ENCODE measurements around the gene CFAP97D2. TPM values are rescaled to one million over a fixed set of nuclear protein-coding genes. Genes with fewer than 3 reads are reported as not detected.
"Not testable (repeated sequence)": the region's sequence is repeated elsewhere in the genome, so short reads cannot be mapped to it uniquely, and the experiment has no call there.

CFAP97D2 gene
- total RNA-seq: not detected
- long read RNA-seq: 0 reads

DNA sequence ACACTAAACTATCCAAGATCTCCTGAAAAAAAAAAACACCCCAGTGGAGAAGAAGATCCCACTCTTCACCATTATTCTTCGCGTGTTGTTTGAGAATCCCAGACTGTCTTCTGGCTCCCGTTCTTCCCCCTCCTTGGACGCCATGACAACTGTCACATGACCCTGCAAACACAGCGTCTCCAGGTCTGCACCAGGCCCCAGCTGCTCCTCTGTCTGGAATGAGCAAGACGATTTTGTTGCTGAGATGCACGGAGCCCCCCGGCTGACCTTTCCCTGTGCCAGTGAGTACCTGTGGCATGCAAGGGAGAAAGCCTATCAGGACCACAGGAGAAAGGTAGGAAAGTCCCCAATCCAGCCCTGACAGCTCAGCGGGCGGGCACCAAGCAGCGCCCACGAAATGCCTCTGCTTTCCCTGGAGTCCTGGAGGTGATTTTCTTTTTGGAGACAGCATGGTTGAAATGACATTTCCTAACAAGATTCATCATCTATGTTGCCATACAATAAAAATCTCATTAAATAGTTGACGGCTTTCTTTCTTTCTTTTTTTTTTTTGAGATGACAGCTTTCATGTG is at the start of gene CFAP97D2:
TSS of gene CFAP97D2 (plus strand) at position 171 of the 572 bp plus-strand sequence. CDS start at position 245, 74 bp downstream.
- no peak for ATAC-seq
- intact Hi-C loops (cut with DNase I): no loop called here
- DNase-seq (ENCODE audit: missing footprints): no peak

DNA sequence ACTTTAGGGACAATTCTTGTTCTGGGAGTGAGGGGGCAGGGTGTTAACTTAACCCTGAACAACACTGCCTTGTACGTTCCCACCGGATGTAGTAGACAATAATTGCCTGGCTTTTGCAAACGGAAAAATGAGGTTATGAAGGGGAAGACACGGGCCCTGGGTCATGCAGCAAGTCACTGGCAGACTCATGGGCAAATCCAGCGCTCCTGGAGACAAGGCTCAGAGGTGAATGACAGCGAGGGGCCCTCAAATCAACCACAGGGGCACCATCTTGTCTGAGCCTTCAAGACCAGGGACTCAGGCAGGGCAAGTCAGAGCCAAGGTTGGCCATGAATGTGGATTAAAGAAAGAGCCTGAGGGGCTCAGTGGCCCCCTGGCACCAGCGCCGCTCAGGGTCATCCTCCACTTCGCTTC is 49.4 kb upstream of the CFAP97D2 start:
- ATAC-seq: no peak
- peak; percentile 53 for DNase-seq (ENCODE audit: missing footprints)
- intact Hi-C loops (cut with DNase I): loop anchor here (2.0 kb wide), 2 partner anchors 65 to 93 kb away; no protein-coding TSS in a partner anchor

DNA sequence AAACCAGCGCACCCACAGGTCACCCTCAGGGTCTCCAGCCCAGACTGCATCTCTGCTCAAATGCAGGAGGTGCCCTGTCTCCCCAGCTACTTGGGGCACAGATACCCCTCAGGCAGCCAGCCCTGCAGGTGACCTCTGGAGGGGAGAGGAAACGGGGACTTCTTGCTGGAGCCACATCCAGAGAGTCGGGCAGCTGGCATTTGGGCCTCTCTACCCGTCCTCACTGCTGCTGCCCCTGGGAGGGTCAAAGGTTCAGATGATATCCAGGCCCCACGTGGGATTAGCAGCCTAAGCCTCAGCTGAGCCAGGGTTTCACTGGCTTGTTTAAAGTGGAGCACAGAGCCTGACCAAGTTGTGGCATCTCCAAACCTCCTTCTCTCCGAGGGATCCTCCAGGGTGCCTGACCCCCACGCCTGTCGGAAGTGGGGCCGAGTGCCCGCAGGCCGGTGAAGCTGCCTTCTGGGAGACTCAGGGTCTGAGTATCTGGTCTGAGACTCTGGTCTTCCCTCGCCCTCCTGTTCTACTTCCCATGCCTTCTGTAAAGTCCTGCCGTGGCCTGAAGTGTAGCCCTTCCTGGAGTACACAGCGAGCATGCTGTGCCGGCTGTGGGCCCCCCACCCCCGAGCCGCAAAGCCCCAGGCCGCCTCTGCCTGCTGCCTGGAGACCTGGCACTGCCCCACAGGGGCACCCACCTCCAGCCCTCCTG is 48.8 kb upstream of the CFAP97D2 start:
- ATAC-seq (no peak), DNase-seq (ENCODE audit: missing footprints) (no peak)
- intact Hi-C loops (cut with DNase I): loop anchor here (2.0 kb wide), 1 partner anchor 65 kb away; no protein-coding TSS in a partner anchor

GRCh38 chr13:114130837-114131582 is 48.0 kb upstream of the CFAP97D2 start:
- ATAC-seq: peak; percentile 37
- peak; percentile 82 for DNase-seq (ENCODE audit: missing footprints)
- intact Hi-C loops (cut with DNase I): loop anchor here (2.0 kb wide), 1 partner anchor 66 kb away; no protein-coding TSS in a partner anchor

- intact Hi-C loops (cut with DNase I): loop anchor here (2.0 kb wide), 1 partner anchor 67 kb away; no protein-coding TSS in a partner anchor
These were observed 47.3 kb upstream of the CFAP97D2 start for GRCh38 chr13:114131583-114132418.

DNA sequence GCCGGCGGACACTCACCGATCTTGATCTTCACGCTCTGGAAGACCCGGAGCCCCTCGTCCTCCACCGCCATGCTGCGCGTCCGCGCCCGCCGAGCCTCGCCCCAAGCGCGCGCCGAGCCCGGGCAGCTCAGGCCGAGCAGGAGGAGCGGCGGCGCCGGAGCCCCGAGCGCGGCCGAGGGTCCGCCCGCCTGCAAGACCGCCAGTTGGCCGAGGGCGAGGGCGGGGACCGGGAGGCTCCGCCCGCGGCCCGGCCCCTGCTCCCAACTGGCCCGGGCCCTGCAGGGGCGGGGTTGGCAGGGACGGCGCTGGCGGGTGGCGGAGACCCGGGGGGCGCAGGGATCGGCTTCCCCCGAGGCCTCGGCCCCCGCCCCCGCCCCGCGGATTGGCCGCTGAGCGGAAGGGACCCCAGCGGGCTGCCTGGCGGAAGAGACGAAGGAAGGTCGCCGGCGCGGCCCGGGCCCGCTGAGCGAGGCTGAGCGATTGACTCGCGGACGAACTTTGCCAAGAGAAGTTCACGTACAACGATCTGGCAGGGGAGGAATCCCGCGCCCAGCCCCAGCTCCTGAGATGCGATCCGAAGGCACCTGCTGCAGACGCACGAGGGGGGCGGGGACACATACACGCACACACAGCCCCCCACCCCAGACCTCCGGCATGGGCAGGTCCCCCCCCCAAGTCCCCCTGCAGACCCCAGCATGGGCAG is 46.5 kb upstream of the CFAP97D2 start, which contains the start of gene RASA3:
TSS of gene RASA3 (minus strand) at position 205 of the 703 bp plus-strand sequence. CDS start at position 71, 134 bp downstream.
- intact Hi-C loops (cut with DNase I): no loop called here
- DNase-seq (ENCODE audit: missing footprints): peak; percentile 88
- peak; percentile 92 for ATAC-seq

More at GRCh38 chr13:114131583-114132418, 47.3 kb upstream of the CFAP97D2 start:
- DNase-seq (ENCODE audit: missing footprints) (peak; percentile 79), ATAC-seq (peak; percentile 14)

DNA sequence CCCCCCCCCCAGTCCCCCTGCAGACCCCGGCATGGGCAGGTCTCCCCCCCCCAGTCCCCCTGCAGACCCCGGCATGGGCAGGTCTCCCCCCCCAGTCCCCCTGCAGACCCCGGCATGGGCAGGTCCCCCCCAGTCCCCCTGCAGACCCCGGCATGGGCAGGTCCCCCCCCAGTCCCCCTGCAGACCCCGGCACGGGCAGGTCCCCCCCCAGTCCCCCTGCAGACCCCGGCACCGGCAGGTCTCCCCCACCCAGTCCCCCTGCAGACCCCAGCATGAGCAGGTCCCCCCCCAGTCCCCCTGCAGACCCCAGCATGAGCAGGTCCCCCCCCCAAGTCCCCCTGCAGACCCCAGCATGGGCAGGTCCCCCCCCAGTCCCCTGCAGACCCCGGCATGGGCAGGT is 45.9 kb upstream of the CFAP97D2 start:
- intact Hi-C loops (cut with DNase I); DNase-seq (ENCODE audit: missing footprints); ATAC-seq: not testable (repeated sequence)

DNA sequence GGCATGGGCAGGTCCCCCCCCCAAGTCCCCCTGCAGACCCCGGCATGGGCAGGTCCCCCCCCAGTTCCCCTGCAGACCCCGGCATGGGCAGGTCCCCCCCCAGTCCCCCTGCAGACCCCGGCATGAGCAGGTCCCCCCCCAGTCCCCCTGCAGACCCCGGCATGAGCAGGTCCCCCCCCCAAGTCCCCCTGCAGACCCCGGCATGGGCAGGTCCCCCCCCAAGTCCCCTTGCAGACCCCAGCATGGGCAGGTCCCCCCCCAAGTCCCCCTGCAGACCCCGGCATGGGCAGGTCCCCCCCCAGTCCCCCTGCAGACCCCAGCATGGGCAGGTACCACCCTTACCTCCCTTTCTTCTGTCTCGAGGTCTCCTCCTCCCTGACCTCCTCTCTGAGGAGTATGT is 45.5 kb upstream of the CFAP97D2 start:
- intact Hi-C loops (cut with DNase I); ATAC-seq: not testable (repeated sequence)
- DNase-seq (ENCODE audit: missing footprints): peak; percentile 32

- intact Hi-C loops (cut with DNase I): no loop called here
- DNase-seq (ENCODE audit: missing footprints) (peak; percentile 60), ATAC-seq (no peak)
These were observed 44.7 kb upstream of the CFAP97D2 start for GRCh38 chr13:114134111-114134943.

- ATAC-seq (no peak), DNase-seq (ENCODE audit: missing footprints) (no peak)
- intact Hi-C loops (cut with DNase I): no loop called here
These were observed 44.0 kb upstream of the CFAP97D2 start for GRCh38 chr13:114134944-114135610.

GRCh38 chr13:114135731-114136171 is 43.3 kb upstream of the CFAP97D2 start:
- ATAC-seq: no peak
- no peak for DNase-seq (ENCODE audit: missing footprints)
- intact Hi-C loops (cut with DNase I): no loop called here

- ATAC-seq (no peak), DNase-seq (ENCODE audit: missing footprints) (no peak)
- intact Hi-C loops (cut with DNase I): no loop called here
These were observed 42.5 kb upstream of the CFAP97D2 start for GRCh38 chr13:114136576-114136975.

DNA sequence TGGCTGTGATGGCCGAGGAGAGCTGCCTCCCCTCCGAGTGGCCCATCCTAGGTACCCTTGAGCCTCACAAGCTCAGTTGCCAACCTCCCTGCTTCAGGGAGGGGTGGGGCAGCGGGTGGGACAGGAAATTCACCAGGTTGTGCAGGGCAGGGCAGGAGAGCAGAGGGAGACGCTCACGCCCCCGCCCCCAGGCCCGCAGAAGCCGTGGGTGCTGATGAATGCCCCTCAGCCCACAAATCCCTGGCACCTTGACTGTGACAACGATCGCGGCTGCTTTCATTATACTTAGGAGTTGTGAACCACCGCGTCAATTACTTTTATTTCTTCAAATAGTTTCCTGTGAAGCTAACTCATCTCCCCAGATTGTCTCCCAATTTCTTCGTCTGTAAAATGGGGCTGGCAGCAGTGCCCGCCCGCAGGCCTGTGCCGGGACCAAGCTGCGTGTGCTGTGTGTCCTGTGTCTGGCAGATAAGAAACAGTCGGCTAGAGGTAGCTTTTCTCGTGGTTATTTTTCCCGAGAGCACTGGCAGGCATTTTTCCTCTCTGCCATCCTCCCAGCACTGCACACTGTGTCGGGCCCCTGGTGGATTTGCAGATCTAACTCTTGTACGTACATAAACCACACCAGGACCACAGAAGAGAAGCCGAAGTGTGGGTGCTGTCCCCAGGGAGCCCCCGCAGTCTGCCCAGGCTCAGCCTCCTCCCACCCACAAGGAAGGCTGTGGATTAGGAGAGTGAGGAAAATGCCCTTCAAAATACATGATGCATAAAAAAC is 38.7 kb upstream of the CFAP97D2 start:
- ATAC-seq: no peak
- intact Hi-C loops (cut with DNase I): no loop called here
- DNase-seq (ENCODE audit: missing footprints): no peak

GRCh38 chr13:114140906-114141250 is 38.2 kb upstream of the CFAP97D2 start:
- intact Hi-C loops (cut with DNase I): no loop called here
- ATAC-seq (no peak), DNase-seq (ENCODE audit: missing footprints) (peak; percentile 66)

- intact Hi-C loops (cut with DNase I): no loop called here
- DNase-seq (ENCODE audit: missing footprints) (no peak), ATAC-seq (no peak)
These were observed 37.6 kb upstream of the CFAP97D2 start for GRCh38 chr13:114141261-114141996.
